K562 (cell line): ENCODE measurements around the gene RPLP2. TPM values are rescaled to one million over a fixed set of nuclear protein-coding genes. Genes with fewer than 3 reads are reported as not detected.
A peak's percentile ranks its signal among the peaks of the same experiment; 100 is the strongest.

Source experiments
- ATAC-seq: fragments of 200-7000 bp; cut with Tn5 transposase; 3 replicates; pipeline ENCODE4 v1.9.1; 2020; ENCODE audit warnings: moderate library complexity
- BruUV-seq: library from RNA; stranded (reverse); fragments of 400-500 nt; replicated peaks from 2 replicates; lab custom pipeline; 2021; lab: Mats Ljungman, UMichigan
- CTCF ChIA-PET: fragments of 300-600 bp; formaldehyde crosslinking; extraction: SDS; loops from one replicate; lab custom pipeline; 2021; ENCODE audit warnings: low intra/inter-chr PET ratio; lab: Yijun Ruan, JAX
- POLR2A ChIA-PET: fragments of 300-600, 350-650 bp; sonication (Branson Sonifier 250); formaldehyde crosslinking; extraction: SDS; loops from one replicate; lab custom pipeline; 2021; ENCODE audit warnings: antibody characterized with exemption, inconsistent platforms; lab: Yijun Ruan, JAX
- DNase-seq, 4 experiments: peaks; one replicate each; pipeline versions ENCODE4 v3.0.0 to v3.0.0-alpha.2; 2011 to 2018; ENCODE audit warnings: low spot score in 3 of 4, mixed read lengths in 3 of 4; ENCODE audit errors: extremely low read depth in 1 of 4
- FAIRE-seq: peaks from 2 replicates; lab custom pipeline; 2011; peaks lifted over from hg19 to GRCh38; lab: Jason Lieb, UNC
- H2AFZ ChIP-seq: 2 replicates; pipeline ENCODE4 v1.6.0; 2011; ENCODE audit warnings: low read depth, low read length, control low read depth, inconsistent platforms
- H3K27ac ChIP-seq: fragments of 200-600 bp; 3 replicates; pipeline ENCODE4 v1.8.0; 2011; ENCODE audit warnings: low read depth, mild to moderate bottlenecking, control low read depth, inconsistent platforms, low read length, moderate library complexity, mixed read lengths; ENCODE audit errors: extremely low read depth
- H3K27me3 ChIP-seq, 2 experiments: fragments of 300-600 bp in 1 of 2; 2 replicates in 1 of 2; 3 replicates in 1 of 2; pipeline versions ENCODE4 v1.6.0 to v1.8.0; 2011; ENCODE audit warnings: inconsistent platforms in 2 of 2, low read length in 2 of 2, mild to moderate bottlenecking in 1 of 2, mixed read lengths in 1 of 2, moderate library complexity in 1 of 2; ENCODE audit not compliant: control insufficient read depth in 2 of 2, insufficient read depth in 2 of 2
- H3K36me3 ChIP-seq: fragments of 300-600 bp; 3 replicates; pipeline ENCODE4 v1.8.0; 2011; ENCODE audit warnings: mild to moderate bottlenecking, low read length, inconsistent platforms; ENCODE audit not compliant: control insufficient read depth, insufficient read depth
- H3K4me1 ChIP-seq, 2 experiments: fragments of 200-600 bp in 1 of 2; replicated peaks in 1 of 2; 2 replicates in 1 of 2; 3 replicates in 1 of 2; pipeline versions ENCODE4 v1.5.1 to v1.8.0; 2011; ENCODE audit warnings: inconsistent platforms in 2 of 2, low read length in 2 of 2, mild to moderate bottlenecking in 1 of 2, mixed read lengths in 1 of 2, moderate library complexity in 1 of 2; ENCODE audit not compliant: control insufficient read depth in 2 of 2, insufficient read depth in 2 of 2
- H3K4me2 ChIP-seq: 2 replicates; pipeline ENCODE4 v1.6.1; 2011; ENCODE audit warnings: low read length, control low read depth, inconsistent platforms, mixed read lengths; ENCODE audit not compliant: insufficient read depth
- H3K4me3 ChIP-seq: fragments of 200-600 bp; sonication (generic), shearing (Covaris generic); 2 replicates; pipeline ENCODE4 v1.5.1; 2016; ENCODE audit warnings: control low read depth, inconsistent platforms
- H3K79me2 ChIP-seq: fragments of 200-600 bp; 3 replicates; pipeline ENCODE4 v1.8.0; 2011; ENCODE audit warnings: low read length, inconsistent platforms; ENCODE audit not compliant: control insufficient read depth, insufficient read depth
- H3K9ac ChIP-seq, 2 experiments: 2 replicates each; pipeline versions ENCODE4 v1.6.0 to v1.6.1; 2011; ENCODE audit warnings: low read depth in 2 of 2, low read length in 2 of 2, control low read depth in 1 of 2, inconsistent platforms in 1 of 2, mild to moderate bottlenecking in 1 of 2, mixed read lengths in 1 of 2; ENCODE audit not compliant: insufficient read depth in 1 of 2
- H3K9me1 ChIP-seq: one replicate; pipeline ENCODE4 v1.6.0; 2011; ENCODE audit warnings: inconsistent platforms, mild to moderate bottlenecking, low read length, moderate library complexity; ENCODE audit not compliant: control insufficient read depth, insufficient read depth
- H3K9me3 ChIP-seq: replicated peaks from 2 replicates; pipeline ENCODE4 v1.5.1; 2011; ENCODE audit warnings: low read depth, low read length, inconsistent platforms; ENCODE audit not compliant: control insufficient read depth, insufficient read depth
- H4K20me1 ChIP-seq: replicated peaks from 2 replicates; pipeline ENCODE4 v1.6.1; 2011; ENCODE audit warnings: low read length, inconsistent platforms, mixed read lengths; ENCODE audit not compliant: control insufficient read depth, insufficient read depth
- POLR2G ChIP-seq: fragments of 200-400 bp; formaldehyde crosslinking; IDR thresholded peaks from 2 replicates; pipeline ENCODE4 v1.6.1; 2017; ENCODE audit warnings: low read depth, mild to moderate bottlenecking, antibody characterized with exemption, low read length, moderate library complexity
- RBFOX2 ChIP-seq: fragments of 200-400 bp; formaldehyde crosslinking; IDR thresholded peaks from 2 replicates; pipeline ENCODE4 v1.6.1; 2017; ENCODE audit warnings: low read depth, mild to moderate bottlenecking, low read length, moderate library complexity
- ZNF395 ChIP-seq: fragments of 200-800 bp; sonication (Bioruptor generic); IDR thresholded peaks from 2 replicates; pipeline ENCODE4 v1.6.1; 2017; ENCODE audit warnings: missing genetic modification characterization, missing compliant biosample characterization
- WGBS: fragments of 100-300 bp; shearing (Covaris generic); methylation state at CpG from one replicate; pipeline ENCODE4 v1.1.6; 2016; ENCODE audit warnings: low coverage, mixed read lengths; ENCODE audit not compliant: insufficient coverage; ENCODE audit errors: missing lambda C conversion rate; 5-methylcytosine and 5-hydroxymethylcytosine counted together
- in situ Hi-C: fragments of 300-500 bp; cut with MboI; formaldehyde crosslinking; loops from 4 replicates; pipeline ENCODE4 v1.15.0; 2018; ENCODE audit warnings: inconsistent platforms, mixed read lengths
- intact Hi-C: fragments of 100-400 bp; cut with micrococcal nuclease; formaldehyde crosslinking; loops from 2 replicates; pipeline ENCODE4 v1.14.2; 2022
- polyA plus RNA-seq, 8 experiments: library from polyadenylated mRNA; depleted of rRNA in 4 of 8; stranded (reverse) in 5 of 8; unstranded in 3 of 8; fragments of >200 nt; fragmentation: Nextera tagmentation in 2 of 8; fragmentation: Illumina TruSeq in 1 of 8; extraction: Ambion mirVana in 2 of 8; extraction: Trizol in 1 of 8; gene quantifications; 2 replicates each; pipeline versions ENCODE4 v1.2.1 to v1.2.3, GENCODE V29; 2011 to 2014; ENCODE audit warnings: inconsistent platforms in 1 of 8, missing spikeins in 1 of 8
- total RNA-seq, 7 experiments: library from RNA; depleted of rRNA in 6 of 7; stranded (reverse); fragments of >200 nt in 6 of 7; fragmentation: Illumina TruSeq in 2 of 7; extraction: Trizol in 2 of 7; gene quantifications; 2 replicates each; pipeline versions ENCODE4 v1.2.1 to v1.2.3, GENCODE V29; 2011 to 2021; ENCODE audit warnings: low replicate concordance in 1 of 7

Gene RPLP2
- total and polyA plus RNA-seq, 9 of the 15 experiments (the other 6 are each of a cell fraction or from before 2014, with no cell fraction given), result 528 to 3,807 (median 1,633) TPM

- in situ Hi-C loops, result no loop called here
- Histone ChIP-seq H3K9me1 (peaks cover 6% of the 10 kb centered on the region), H3K4me3 (no peak overlapping the region), H3K79me2 (peaks cover 68% of the 10 kb centered on the region), H3K27ac (no peak overlapping the region), H3K4me1 (peaks cover 9 to 75% of the 10 kb centered on the region in 2 experiments; a peak in 3 of 5 replicates), H3K4me2 (no peak overlapping the region), H3K9me3 (no peaks in the 10 kb centered on the region; the same call in 1 of the 2 replicates), H3K9ac (peak overlapping the region in 1 of 2 experiments; percentile 65; a peak in 2 of 4 replicates), H3K36me3 (peaks cover 62% of the 10 kb centered on the region), H4K20me1 (peaks cover 28% of the 10 kb centered on the region), H2AFZ (no peak overlapping the region), H3K27me3 (no peaks in the 10 kb centered on the region)
- FAIRE-seq, result no peak
- POLR2A ChIA-PET, result interaction anchor here (0.6 to 0.9 kb wide), 3 partner anchors 9 to 300 kb away, joined by 3 read pairs; no protein-coding TSS in a partner anchor
- CTCF ChIA-PET, result no interaction called here
- ATAC-seq, result no peak
- intact Hi-C loops, result no loop called here
- peak; percentile 59 for TF ChIP-seq POLR2G
- TF ChIP-seq RBFOX2, result peak; percentile 33
- TF ChIP-seq ZNF395 (CRISPR knock-in tag), result no peak
- no peak for DNase-seq
- BruUV-seq, result no TSS peak
- 94% methylated on average over 27 of the region's 34 CpGs for WGBS
These were observed 37.1 kb upstream of the RPLP2 start for GRCh38 chr11:772429-773390.
